COR-L47 (cell line): ENCODE measurements around the gene KRT24.

ENCODE experiments used
- DNase-seq: peaks from one replicate; lab custom pipeline; 2025; lab: John Stamatoyannopoulos, UW

KRT24 gene

GRCh38 chr17:40694584-40694983 lies 9.0 kb downstream of the KRT24 start:
- no peak for DNase-seq

DNA sequence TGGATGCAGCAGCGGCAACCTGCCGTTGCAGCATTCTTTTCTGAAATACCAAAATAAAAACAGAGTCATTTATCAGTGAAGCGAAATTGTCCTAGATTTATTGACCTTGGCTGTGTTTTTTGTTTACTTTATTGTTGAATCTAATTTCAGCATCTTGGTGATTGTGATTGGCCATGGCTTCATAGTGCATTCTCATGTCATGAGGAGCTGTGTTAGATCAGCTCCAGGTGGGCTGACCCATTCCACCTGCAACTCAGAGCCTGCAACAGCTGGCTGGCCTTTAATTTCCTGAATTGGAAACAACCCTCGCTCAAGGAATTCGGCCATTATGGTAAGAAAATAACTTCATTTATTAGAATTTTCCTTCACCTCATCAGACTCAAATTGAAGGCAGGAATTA lies 16.4 kb downstream of the KRT24 start:
- peak; percentile 42 for DNase-seq

DNA sequence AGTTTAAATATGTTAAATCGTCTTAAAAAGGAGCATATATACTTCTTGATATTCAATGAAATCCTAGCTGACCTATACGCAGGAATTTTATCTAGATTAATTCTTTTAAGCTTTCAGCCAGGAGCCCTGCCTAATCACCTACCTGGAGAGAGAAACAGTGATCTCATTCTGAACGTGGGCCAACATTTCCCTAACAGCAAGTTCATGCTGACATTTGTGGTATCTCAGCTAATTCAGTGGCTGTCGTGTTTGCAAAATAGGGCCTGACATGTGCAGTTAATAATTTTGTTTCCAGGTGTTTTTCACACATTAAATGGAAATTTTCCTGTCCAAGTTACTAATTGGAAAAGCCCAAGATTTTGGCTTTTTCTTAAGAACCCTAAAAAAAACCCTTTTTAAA lies 17.4 kb downstream of the KRT24 start:
- DNase-seq, result peak; percentile 5

DNA sequence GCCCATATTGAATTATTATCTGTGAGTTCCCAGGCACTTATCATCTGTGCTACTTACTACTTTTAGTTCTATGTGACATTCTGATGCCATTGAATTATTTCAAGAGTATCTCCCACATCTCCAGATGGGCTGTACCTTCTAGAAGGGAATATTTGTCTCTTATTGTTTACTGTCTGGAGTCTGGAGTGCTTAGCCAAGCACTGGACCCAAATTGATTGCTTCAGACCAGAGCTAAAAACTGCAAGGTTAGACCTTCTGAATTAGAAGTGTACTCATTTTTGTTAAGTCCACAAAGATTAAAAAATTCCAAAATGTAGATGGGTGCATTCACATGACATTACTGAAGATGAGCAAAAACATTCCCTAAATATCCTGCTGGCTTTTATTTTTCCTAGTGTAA lies 22.6 kb downstream of the KRT24 start:
- no peak for DNase-seq

DNA sequence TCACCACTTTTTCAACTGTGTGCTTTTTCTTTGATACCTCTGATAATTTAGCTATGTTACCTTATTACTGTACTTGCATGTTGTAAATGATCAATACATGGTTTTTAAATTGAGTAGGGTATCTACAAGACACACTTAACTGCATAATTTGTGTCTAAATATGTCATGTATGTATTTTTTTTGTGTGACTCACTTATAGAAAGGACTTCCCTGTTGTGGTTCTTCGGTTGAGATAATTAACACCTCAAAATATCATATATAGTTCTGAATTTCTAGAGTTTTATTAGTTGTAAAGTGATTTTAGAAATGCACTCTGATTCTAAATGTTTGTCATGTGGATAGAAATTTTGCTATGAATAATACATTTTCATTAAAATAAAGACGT lies 24.0 kb downstream of the KRT24 start:
- DNase-seq, result no peak

DNA sequence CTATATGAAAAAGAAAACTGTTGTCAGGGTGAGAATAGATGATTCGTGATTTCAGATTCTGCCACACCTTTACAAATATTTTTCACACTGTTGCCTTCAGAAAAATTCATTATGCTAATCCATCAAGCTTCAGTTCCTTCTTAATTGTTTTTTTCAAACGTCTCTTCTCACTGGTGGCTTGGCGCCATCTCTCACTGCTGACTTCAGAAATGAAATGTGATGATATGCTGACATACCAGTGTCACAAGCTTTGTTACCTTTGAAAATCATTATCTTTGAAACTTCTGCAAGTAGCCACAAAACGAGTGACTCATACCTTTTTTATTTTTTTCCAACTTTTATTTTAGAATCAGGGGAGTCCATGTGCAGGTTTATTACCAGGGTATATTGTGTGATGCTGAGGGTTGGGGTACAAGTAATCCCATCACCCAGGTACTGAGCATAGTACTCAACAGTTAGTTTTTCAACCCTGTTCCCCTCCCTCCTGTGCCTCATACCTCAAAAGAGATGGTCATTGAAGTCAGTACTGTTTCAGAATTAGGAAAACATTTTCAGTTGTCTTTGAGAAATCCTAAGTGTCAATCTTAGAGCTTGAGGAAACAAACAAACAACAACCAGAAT lies 24.5 kb downstream of the KRT24 start:
- no peak for DNase-seq

- no peak for DNase-seq
Measured at GRCh38 chr17:40675905-40676304, 27.6 kb downstream of the KRT24 start.

DNA sequence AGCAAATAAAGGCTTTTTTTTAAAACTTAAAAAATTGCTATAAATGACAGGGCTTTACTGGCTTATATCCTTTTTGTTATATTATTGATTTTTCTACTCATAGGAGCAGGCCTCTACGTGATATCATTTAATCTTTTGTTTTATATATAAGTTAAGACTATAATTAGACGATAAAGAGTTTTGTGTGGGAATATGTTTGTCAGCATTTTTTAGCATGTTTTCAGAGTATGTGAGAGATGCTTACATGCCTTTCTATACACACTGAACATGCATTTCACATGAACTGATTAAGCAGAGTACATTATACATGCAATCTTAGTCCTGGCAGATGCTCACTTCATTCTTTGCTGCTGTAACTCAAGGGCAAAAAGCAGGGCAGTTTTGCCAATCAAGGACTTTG lies 30.9 kb downstream of the KRT24 start:
- no peak for DNase-seq

GRCh38 chr17:40671282-40671681 lies 32.3 kb downstream of the KRT24 start:
- DNase-seq, result no peak

GRCh38 chr17:40666331-40666730 lies 37.2 kb downstream of the KRT24 start:
- no peak for DNase-seq

DNA sequence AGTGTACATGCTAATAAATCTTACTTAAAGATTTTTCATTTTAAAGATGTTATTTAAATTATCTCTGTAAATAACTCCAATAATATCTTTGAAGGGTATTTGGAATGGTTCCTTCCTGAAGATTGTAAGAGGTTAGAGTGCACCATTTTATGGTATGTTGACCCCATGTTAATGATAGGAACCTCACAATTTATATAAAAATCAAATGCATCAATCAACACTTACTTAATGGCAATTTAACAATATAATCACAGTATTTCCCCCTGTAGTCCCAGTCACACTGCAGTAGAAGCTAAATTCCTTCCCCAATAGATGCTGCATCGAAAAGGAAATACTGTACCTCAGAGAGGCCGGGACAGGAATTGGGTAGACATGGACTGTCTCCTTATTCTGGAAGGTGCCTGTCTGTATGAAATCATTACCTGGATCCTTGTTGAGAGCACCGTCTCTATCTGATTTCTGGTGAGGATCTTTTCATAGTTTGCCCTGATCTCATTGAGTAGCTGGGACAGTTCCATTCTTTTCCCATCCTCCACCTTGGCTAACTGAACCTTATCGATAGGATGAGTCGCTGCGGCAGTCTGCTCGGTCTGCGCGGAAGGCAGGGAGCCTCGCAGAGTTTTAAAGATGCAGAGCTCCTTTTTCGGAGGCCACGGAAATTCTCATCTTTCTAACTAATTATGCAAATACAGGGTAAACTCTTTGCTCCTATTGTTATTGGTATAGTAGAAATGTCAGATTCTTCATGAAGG lies 38.8 kb downstream of the KRT24 start, which contains the start of gene KRT222:
TSS of gene KRT222 (minus strand) at position 596 of the 752 bp plus-strand sequence. CDS start at position 518, 78 bp downstream.
- DNase-seq, result no peak

DNA sequence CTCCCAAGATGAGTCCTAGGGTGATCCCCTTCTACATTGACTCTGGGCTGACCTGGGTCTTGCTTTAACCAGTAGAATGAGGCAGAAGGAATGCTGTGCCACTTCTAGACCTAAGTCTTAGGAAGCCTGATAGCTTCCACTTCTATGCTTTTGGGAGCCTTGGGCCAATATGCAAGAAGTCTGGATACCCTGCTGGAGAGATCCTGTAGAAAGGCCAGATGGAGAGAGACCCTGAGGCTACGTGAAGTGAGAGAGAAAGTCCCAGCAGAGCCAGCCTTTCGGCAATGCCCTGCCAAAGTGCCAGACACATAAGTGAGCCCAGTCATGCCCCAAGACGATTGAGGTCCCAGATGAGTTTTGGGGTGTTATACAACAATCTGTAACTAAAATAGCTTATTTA lies 40.3 kb downstream of the KRT24 start:
- DNase-seq, result no peak

GRCh38 chr17:40659911-40660310 lies 43.6 kb downstream of the KRT24 start:
- DNase-seq, result no peak

GRCh38 chr17:40658396-40658795 lies 45.2 kb downstream of the KRT24 start:
- DNase-seq, result no peak

DNA sequence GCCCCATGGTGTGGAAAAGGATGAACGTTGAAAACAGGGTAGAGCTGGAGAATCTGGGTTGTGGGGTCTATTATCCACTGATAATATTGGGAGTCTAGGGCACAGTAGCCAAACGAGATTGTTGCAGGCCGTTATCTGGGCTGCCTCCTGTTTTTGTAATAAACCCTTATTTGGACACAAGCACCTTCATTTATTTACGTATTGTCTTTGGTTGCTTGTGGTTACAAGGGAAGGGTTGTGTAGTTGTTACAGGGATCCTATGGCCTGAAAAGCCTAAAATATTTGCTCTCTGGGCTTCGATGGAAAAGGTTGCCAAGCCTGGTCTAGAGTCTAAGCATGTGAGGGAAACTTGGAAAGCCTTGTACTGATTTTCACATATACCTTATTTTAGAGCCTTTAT lies 51.6 kb downstream of the KRT24 start:
- DNase-seq, result no peak

- DNase-seq, result no peak
Measured at GRCh38 chr17:40648384-40648968, 55.1 kb downstream of the KRT24 start.
